ENCODE data around the gene IGF1R. TPM values are rescaled to one million over a fixed set of nuclear protein-coding genes. Genes with fewer than 3 reads are reported as not detected.

Gene IGF1R
- total and polyA plus RNA-seq, 2 of the 13 experiments (the other 11 are each of a cell fraction or from before 2014, with no cell fraction given), result 15.9 to 18.4 TPM

DNA sequence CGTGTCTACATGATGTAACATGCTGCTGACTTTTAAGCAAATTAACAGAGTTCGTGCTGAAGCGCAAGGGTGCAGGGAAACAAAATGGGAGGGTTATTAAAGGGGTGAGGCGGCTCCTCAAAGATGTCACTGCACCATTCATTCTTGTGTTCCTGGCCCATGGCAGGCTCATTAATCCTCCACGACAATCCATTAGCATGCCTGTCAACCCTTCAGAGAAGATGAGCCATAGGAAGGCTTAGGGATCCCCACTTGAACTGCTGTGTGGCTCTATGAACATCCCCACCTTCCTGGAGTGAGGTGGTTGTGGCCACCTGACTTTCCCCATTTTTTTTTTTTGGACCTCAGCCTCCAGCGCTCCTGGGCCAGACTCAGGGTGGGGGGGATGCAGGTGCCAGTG is 45.8 kb downstream of the IGF1R start (continued):
- TF ChIP-seq, protein P1, sequence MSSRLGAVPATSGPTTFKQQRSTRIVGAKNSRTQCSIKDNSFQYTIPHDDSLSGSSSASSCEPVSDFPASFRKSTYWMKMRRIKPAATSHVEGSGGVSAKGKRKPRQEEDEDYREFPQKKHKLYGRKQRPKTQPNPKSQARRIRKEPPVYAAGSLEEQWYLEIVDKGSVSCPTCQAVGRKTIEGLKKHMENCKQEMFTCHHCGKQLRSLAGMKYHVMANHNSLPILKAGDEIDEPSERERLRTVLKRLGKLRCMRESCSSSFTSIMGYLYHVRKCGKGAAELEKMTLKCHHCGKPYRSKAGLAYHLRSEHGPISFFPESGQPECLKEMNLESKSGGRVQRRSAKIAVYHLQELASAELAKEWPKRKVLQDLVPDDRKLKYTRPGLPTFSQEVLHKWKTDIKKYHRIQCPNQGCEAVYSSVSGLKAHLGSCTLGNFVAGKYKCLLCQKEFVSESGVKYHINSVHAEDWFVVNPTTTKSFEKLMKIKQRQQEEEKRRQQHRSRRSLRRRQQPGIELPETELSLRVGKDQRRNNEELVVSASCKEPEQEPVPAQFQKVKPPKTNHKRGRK (CRISPR knock-in tag; IDR thresholded peaks at IDR 0.05), result no peak
- TF ChIP-seq ZFP37 (CRISPR knock-in tag; IDR thresholded peaks at IDR 0.05; ENCODE audit: borderline replicate concordance), result no peak
- no peak for TF ChIP-seq ZNF547 (CRISPR knock-in tag; IDR thresholded peaks at IDR 0.05)
- no peak for TF ChIP-seq SIX1 (CRISPR knock-in tag; IDR thresholded peaks at IDR 0.05; ENCODE audit: borderline replicate concordance)

DNA sequence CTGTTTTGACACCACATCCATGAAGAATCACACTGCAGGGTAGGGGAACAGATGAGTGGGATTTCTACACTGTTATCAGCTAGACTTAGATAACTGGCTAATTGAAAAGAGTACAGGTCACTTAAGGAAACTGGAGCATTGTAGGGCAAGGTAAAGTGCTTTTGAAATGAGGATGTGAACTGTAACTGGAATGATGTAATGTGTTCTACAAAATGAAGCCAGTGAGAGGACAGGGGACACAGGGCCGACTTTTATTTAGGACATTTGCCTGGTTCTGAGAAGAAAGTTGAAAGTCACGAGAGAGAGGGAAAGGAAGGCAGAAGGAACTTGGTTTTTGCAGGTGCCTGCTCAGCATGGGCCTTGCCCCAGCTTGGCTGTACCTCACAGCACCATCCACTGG is 50.5 kb downstream of the IGF1R start:
- FAIRE-seq, result no peak
- no peaks in the 10 kb centered on the region for H3K36me3 ChIP-seq (replicated peaks in 1 of 2; ENCODE audit: control insufficient read depth in 1 of 2, insufficient read depth in 2 of 2, low read length in 2 of 2)
- intact Hi-C loops (cut with micrococcal nuclease; ENCODE audit: unreplicated experiment) (no loop called here), in situ Hi-C loops (cut with HindIII; ENCODE audit: extremely low pct_ligation_motif_present, low pct_unique_long_range_greater_than_20kb) (no loop called here)
- ChIA-PET POLR2A (no interaction called here), CTCF (ENCODE audit: low intra/inter-chr PET ratio, low total read pairs) (no interaction called here)
- H3K79me2 ChIP-seq (ENCODE audit: insufficient read depth, low read length), result peaks cover 93% of the 10 kb centered on the region
- ATAC-seq, result no peak
- peaks cover 67% of the 10 kb centered on the region for H3K4me1 ChIP-seq (ENCODE audit: insufficient read depth, low read length)
- TF ChIP-seq RAD21 (CRISPR knock-in tag; IDR thresholded peaks at IDR 0.05) (no peak), NKX3-1 (CRISPR knock-in tag; IDR thresholded peaks at IDR 0.05) (no peak)
- no peaks in the 10 kb centered on the region for H3K27me3 ChIP-seq (ENCODE audit: control insufficient read depth in 1 of 2, insufficient read depth in 2 of 2, low read length in 2 of 2)
- H3K9me3 ChIP-seq (ENCODE audit: low read length), result no peaks in the 10 kb centered on the region
- peaks cover 72% of the 10 kb centered on the region for H4K20me1 ChIP-seq (ENCODE audit: insufficient read depth, low read length)
- H3K27ac ChIP-seq (ENCODE audit: extremely low read length, insufficient read depth, low read length), result no peak overlapping the region
- H2AFZ ChIP-seq (ENCODE audit: low read length), result no peak overlapping the region
- 88% methylated on average over 2 of the region's 2 CpGs for WGBS (ENCODE audit: low lambda C conversion rate)
- no peak overlapping the region for H3K4me3 ChIP-seq (replicated peaks in 1 of 3; ENCODE audit: insufficient read depth in 1 of 3, low read depth in 2 of 3, low read length in 3 of 3)
- no TSS peak for BruUV-seq (replicated peaks)
- no peak for DNase-seq (ENCODE audit: low spot score)
- no peak overlapping the region for H3K9ac ChIP-seq (ENCODE audit: insufficient read depth, low read depth, low read length)
- no peak overlapping the region for H3K4me2 ChIP-seq (ENCODE audit: low read depth, low read length)
